GM18907 (cell line): ENCODE data around the gene TRMT10A.
A peak's percentile ranks its signal among the peaks of the same experiment; 100 is the strongest.

ENCODE experiments used
- ATAC-seq: cut with Tn5 transposase; IDR thresholded peaks from one replicate; pipeline ENCODE4 v1.9.1; 2021; ENCODE audit warnings: mild to moderate bottlenecking, moderate library complexity; ENCODE audit not compliant: unreplicated experiment

The TRMT10A gene, protein sequence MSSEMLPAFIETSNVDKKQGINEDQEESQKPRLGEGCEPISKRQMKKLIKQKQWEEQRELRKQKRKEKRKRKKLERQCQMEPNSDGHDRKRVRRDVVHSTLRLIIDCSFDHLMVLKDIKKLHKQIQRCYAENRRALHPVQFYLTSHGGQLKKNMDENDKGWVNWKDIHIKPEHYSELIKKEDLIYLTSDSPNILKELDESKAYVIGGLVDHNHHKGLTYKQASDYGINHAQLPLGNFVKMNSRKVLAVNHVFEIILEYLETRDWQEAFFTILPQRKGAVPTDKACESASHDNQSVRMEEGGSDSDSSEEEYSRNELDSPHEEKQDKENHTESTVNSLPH

DNA sequence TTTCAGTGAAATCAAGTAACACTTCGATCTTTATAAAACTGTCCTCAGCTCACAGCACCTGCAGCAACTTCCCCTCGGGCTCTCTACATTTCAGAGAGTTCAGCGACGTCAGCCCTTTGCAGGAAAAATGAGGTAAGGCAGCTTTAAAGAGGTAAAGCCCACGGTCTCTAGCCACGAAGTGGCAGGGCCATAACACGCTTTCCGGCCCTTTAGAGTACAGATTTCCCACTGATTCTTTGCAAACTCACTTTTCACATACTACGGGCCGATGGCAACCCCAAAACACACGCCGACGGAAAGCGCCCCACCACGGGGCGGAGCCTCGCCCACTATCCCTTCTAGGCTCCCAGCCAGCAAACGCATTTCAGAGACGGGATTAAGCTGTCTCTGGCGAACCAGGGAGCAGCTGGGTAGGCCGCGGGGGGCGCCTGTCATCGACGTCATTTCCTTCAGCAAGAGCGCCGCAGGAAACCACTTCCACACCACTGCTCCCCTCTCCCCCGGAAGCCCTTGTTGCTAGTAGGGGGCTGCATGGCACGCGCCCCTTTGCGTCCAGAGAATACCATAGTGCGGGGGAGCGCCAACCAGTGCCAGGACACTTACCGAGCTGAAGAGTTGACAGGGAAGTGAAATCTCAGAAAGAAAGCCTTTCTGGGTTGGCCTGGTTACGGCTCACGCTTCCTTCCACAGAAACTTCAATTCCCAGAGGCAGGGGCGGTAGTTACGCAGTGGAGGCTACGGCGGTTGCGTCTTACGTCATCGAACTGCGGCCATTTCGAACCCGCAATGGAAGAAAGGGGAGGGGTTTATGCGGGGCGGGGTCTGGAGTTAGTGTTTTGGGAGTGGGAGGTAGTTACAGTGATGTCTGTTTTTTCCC lies at the start of gene TRMT10A:
Gene TRMT10A, minus strand, starts transcription at position 730 of the 877 bp plus-strand sequence. CDS start 4,701 bp downstream, outside the sequence.
- ATAC-seq: peak; percentile 96

- no peak for ATAC-seq
Measured at GRCh38 chr4:99612704-99613103, 48.9 kb upstream of the TRMT10A start.

DNA sequence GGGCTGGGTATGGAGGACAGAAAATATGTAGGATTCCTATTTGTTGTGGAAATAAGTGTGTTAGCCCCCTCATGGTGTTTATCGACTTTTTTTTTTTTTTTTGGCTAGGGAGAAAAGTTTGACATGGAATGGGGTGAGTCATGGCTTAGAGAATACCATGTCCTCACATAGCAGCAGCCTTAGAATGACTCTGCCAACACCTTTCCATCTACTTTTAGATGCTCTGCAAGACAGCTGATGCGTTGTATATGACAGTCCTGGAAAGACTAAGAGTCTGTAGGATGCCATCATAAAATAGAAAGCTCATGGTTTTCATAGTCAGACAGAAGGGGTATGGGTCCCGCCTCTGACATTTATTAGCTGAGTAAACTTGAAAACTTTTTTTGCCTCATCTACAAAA lies 48.4 kb upstream of the TRMT10A start:
- ATAC-seq: no peak

DNA sequence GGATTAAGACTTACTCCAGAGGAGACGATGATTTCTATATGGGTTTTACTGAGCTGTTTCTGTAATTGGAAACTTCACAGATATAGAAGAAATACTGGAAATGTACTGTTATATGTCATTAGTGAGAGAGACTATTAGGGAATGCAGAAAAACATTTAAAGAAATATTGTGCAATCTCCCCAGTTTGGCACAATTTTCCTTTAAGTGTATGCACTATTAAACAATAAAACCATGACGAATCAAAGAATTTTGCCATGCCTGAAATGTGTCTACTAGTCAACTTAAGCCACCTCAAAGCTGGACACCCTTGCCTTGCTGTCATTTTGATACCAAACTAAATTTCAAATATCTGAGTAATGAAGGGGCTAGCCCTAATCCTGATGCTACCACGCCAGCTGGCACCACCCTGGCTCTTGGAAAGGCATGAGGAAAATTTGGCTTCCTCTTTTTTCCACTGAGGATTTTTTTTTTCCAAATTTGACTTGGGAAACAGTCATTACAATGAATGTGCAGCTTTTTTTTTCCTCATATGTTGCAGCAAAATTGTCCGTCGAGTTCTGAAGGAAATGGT lies 46.9 kb upstream of the TRMT10A start:
- ATAC-seq: no peak

DNA sequence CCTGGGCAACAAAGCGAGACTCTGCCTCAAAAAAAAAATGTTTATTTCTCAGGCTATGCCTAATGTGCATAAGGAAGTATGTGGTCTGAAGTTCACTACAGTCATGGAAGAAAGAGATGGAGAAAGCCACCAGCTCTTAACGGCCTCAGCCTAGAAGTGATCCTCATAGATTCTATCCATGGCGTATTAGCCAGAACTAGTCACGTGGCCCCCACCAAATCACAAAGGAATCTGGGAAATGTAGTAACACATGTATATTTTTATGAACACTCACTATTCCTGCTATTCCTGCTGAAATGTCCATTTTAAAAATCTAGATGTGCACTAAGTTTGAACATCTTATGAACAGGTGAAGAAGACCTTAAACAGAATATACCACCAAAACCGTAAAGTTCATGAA lies 44.6 kb upstream of the TRMT10A start:
- ATAC-seq: no peak

DNA sequence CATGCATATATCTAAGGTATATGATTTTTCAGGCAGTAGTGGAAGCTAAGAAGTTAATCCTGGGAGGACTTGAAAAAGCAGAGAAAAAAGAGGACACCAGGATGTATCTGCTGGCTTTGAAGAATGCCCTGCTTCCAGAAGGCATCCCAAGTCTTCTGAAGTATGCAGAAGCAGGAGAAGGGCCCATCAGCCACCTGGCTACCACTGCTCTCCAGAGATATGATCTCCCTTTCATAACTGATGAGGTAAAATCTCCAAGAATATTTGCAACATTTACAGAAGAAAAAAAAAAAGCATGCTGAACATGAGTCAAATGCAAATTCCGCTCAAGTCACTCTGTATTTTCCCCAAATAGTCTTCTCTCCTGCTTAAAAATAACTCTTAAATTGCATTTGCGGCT lies 42.9 kb upstream of the TRMT10A start:
- no peak for ATAC-seq

DNA sequence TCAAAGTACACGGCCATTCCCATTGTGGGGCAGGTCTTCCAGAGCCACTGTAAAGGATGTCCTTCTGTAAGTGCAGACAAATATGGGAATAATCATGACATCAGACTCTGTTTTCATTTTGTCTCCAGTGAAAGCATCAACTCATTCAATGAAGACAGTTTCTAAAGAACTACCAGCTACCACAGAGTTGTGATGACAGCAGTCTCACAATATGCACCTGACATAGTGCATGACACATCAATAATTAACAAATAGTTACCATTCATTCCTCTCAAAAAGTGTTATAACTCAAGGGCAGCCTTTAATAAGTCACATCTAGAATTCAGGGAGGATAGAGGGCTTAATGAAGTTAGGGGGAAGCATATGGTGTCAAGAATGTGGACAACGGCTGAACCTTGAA lies 31.0 kb upstream of the TRMT10A start:
- ATAC-seq: peak; percentile 54

GRCh38 chr4:99593781-99594641 lies 30.2 kb upstream of the TRMT10A start:
- ATAC-seq: peak; percentile 93

- ATAC-seq: no peak
Measured at GRCh38 chr4:99591757-99592156, 27.9 kb upstream of the TRMT10A start.

GRCh38 chr4:99587803-99588202 lies 24.0 kb upstream of the TRMT10A start:
- no peak for ATAC-seq

- no peak for ATAC-seq
Measured at GRCh38 chr4:99587309-99587708, 23.5 kb upstream of the TRMT10A start.

- ATAC-seq: no peak
Measured at GRCh38 chr4:99586797-99587196, 23.0 kb upstream of the TRMT10A start.

- no peak for ATAC-seq
Measured at GRCh38 chr4:99586322-99586721, 22.5 kb upstream of the TRMT10A start.

- ATAC-seq: no peak
Measured at GRCh38 chr4:99585516-99585915, 21.7 kb upstream of the TRMT10A start.

- no peak for ATAC-seq
Measured at GRCh38 chr4:99578714-99579113, 14.9 kb upstream of the TRMT10A start.

DNA sequence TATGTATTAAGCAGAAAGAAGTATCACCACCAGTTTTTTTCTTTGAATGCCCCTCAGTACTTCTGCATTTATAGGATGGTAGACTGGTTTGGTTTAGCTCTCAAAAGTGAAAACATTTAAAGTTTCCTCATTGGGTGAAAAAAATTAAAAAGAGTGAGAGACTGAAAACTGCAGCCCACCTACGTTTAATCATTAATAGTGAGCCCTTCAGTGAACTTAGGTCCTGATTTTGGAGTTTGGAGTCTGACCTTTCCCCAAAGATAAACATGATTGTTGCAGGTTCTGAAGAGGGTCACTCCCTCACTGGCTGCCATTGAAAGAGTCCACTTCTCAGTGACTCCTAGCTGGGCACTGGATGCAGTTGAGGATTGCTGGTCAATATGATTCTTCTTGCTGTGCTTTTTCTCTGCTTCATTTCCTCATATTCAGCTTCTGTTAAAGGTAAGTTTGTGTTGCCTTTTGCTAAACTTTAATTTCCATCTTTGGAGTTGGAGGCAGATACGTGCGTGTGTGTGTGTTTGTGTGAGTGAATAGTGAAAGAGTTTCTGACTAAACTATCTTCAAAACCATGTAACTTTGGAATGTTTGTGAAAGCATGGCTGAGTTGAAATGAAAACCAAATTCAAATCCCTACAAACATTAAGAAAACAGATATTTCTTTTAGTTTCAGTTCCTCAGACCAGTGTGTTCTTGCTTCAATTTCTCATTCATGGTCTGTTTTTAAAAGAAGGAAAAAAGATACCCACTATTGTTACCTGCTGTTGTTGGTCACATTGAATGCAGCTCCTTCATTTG lies 10.9 kb upstream of the TRMT10A start, which contains the start of gene MTTP:
Gene MTTP, plus strand, starts transcription at position 295 of the 795 bp plus-strand sequence. Its CDS starts 86 bp downstream, at position 381.
- peak; percentile 85 for ATAC-seq

DNA sequence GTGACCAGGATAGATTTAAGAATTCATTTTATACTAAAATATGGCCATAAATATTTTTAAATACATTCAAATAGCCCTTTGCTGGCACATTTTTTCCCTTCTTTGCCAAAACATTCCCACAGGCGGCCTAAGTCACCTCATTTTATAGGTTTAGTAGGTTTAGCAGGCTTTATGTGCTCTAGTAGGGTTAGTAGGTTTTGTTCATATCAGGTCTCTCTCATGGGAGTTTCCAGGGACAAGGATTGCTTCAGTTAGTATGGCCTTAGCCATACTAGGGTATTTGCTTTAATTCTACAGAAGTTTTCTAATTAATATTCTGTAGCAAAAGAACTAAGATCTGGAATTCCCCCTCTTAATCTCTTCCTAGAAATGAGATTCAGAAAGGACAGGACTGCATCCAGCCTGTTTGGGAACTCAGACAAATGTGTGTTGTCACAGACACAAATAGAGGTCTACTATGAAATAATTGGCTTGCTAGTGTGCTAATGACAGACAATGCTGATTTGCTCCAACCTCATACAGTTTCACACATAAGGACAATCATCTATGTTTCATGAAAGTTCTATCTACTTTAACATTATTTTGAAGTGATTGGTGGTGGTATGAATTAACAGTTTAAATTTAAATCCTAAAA lies 10.0 kb upstream of the TRMT10A start:
- no peak for ATAC-seq

DNA sequence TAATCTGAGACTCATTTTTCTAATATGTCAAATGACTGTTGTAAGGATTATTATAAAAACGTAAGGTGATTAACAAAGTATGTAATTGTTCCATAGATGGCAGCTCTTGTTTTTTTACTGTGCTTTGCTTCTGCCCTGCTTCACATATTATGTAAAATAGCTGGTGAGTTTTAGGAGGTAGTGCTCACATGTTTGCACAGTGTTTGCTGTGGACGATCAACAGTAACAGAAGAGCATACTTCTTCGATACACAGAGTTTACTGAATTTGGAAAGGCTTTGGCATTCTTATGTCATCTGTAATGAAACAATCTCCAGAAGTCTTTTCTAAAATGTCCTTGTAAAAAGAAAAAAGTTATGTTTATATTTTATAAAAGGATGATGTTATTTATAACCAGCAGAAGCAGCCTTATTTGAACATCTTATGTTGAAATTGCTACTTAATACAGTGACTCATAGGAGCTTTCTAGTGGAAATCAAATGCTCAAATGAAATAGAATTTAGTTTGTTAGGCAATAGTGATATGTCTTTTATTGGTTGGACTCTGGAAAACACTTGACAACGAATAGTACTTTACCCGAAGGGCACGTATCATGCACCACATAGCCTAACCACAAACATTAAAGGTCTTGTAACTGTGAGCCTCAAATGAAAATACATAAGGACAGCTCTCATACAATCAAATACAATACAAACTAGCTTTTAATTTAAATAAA lies 8.8 kb upstream of the TRMT10A start:
- no peak for ATAC-seq

- no peak for ATAC-seq
Measured at GRCh38 chr4:99571883-99572282, 8.0 kb upstream of the TRMT10A start.
